ENCODE data around the gene IFFO2.

- TF ChIP-seq POLR2A (IDR thresholded peaks at IDR 0.05; ENCODE audit: low read length) (no peak), GATA1 (IDR thresholded peaks at IDR 0.05; ENCODE audit: low read depth, low read length) (no peak)
Measured at GRCh38 chr1:18879791-18880309, 76.6 kb downstream of the IFFO2 start.
